GM21360 (cell line): ENCODE data around the gene ZNF74.
"Not testable (repeated sequence)": the region's sequence is repeated elsewhere in the genome, so short reads cannot be mapped to it uniquely, and the experiment has no call there.

Experiments
- ATAC-seq: cut with Tn5 transposase; IDR thresholded peaks from one replicate; pipeline ENCODE4 v1.9.1; 2021; ENCODE audit warnings: mild to moderate bottlenecking, moderate library complexity; ENCODE audit not compliant: unreplicated experiment

ZNF74 gene

DNA sequence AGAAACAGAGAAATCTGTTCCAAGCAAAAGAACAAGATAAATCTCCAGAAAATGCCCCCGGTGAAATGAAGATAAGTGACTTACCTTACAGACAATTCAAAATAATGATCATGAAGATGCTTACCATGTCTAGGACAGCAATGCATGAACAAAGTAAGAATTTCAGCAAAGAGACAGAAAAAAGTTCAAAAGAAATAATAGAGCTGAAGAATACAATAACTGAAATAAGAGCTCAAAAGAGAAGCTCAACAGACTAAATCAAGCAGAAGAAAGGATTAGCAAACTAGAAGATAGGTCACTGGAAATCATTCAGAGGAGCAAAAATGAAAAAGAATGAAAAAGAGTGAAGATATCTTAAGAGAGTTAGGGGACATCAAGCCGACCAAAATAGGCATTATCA lies 19.8 kb upstream of the ZNF74 start:
- ATAC-seq, result not testable (repeated sequence)

- not testable (repeated sequence) for ATAC-seq
Measured at GRCh38 chr22:20376281-20376680, 17.7 kb upstream of the ZNF74 start.

GRCh38 chr22:20376983-20377382 lies 17.0 kb upstream of the ZNF74 start:
- ATAC-seq, result not testable (repeated sequence)

DNA sequence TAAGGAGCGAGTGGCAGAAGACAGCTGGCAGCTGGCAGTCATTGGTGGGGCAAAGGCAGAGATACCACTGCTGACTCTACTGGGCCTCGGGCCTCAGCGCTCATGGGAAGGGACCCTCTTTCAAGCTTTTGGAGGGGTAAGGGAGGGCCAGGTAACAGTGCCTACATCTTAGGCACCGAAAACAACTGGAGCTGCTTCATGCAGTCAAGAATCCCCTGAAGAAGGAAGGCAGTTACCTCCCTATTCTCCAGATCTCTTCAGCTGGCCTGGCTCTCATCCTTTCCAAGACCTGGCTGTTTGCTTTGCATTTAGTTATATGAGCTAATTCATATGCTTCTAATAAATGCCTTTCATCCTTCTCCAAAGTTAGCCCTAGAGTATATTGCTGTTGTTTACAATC lies 15.8 kb upstream of the ZNF74 start:
- ATAC-seq, result no peak

DNA sequence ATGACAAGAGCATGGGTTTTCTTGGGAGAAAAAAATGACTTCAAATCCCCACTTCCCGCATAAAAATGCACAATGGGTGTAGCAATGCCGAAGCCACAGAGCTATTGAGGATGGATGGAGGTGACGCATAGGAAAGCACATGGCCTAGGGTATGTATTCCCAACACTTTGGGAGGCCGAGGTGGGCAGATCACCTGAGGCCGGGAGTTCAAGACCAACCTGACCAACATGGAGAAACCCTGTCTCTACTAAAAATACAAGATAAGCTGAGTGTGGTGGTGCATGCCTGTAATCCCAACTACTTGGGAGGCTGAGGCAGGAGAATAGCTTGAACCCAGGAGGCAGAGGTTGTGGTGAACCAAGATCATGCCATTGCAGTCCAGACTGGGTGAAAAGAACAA lies 15.3 kb upstream of the ZNF74 start:
- not testable (repeated sequence) for ATAC-seq

- ATAC-seq, result no peak
Measured at GRCh38 chr22:20380486-20380885, 13.5 kb upstream of the ZNF74 start.

GRCh38 chr22:20383538-20383937 lies 10.4 kb upstream of the ZNF74 start:
- no peak for ATAC-seq

GRCh38 chr22:20384171-20384570 lies 9.8 kb upstream of the ZNF74 start:
- no peak for ATAC-seq

DNA sequence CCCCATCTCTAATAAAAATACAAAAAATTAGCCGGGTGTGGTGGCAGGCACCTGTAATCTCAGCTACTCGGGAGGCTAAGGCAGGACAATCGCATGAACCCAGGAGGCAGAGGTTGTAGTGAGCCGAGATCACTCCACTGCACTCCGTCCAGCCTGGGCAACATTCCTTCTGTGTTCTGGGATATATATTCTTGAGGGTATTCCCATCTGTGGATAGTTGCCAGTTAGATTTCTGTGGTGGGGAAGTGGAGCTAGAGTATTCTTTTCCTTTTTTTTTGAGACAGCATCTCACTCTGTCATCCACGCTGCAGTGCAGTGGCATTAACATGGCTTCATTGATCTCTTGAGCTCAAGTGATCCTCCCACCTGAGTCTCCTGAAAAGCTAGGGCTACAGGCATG lies 9.1 kb upstream of the ZNF74 start:
- no peak for ATAC-seq

DNA sequence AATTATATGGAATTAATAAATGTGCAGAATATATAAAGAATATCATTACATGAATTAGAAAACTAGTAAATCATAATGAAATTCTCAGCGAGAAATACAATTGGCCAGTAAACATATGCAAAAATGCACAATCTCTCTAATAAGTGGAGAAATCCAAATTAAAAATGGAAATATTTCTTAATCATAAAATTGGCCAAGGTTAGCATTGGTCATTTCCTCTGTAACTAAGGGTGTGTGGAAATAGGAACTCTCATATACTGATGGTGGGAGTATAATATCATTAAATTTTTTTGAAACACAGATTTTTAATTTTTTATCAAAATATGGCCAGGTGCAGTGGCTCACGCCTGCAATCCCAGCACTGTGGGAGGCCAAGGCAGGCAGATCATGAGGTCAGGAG lies 7.6 kb upstream of the ZNF74 start:
- ATAC-seq, result no peak

DNA sequence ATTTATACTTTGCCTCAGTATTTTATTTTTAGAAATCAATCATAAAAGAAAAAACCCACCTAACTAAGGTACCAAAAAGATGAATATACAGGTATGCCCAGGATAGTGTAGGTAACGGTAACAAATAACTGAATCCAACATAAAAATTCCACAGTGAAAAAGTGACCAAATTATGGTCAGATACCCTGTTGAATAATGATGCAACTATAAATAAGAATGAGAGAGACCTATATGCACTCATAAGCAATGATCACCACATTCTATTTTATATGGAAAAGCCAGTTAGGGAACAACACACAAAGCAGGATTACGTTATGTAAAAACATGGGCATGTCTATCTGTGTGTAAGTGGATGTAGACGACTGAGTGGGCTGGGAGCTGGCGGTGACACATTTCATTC lies 7.0 kb upstream of the ZNF74 start:
- no peak for ATAC-seq

DNA sequence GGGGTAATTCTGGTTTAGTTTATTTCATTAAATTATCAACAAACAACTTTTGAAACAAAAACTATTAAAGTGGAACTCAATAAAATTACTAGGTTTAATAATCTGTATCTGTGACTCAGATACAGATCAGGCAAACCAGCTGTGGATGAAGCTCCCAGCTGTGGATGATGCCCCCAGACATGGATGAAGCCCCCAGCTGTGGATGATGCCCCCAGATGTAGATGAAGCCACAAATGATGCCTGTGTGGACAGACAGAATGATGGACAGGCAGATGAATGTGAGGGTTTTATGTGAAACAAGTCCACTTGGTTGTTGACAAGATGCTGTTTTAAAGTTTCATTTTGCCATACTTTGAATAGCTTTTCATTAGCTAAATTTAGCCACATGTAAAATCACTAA lies 5.8 kb upstream of the ZNF74 start:
- ATAC-seq, result no peak

DNA sequence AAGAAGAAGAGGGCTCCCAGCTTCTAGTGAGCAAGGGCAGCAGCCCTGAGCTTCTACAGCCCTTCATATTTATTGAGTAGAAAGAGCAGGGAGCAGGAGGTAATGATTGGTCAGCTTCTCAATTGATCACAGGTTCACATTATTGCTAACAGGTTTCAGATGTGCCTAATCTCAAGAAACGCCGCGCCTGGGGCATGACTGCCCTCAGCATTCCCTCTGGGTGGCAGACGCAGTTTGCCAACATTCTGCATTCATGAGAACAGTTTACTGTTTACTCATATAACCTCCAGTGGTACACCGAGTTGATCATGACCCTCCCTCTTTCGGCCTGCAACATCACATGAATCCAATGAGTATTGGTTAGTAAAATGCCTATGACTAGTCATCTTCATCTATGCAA lies 4.7 kb upstream of the ZNF74 start:
- no peak for ATAC-seq

DNA sequence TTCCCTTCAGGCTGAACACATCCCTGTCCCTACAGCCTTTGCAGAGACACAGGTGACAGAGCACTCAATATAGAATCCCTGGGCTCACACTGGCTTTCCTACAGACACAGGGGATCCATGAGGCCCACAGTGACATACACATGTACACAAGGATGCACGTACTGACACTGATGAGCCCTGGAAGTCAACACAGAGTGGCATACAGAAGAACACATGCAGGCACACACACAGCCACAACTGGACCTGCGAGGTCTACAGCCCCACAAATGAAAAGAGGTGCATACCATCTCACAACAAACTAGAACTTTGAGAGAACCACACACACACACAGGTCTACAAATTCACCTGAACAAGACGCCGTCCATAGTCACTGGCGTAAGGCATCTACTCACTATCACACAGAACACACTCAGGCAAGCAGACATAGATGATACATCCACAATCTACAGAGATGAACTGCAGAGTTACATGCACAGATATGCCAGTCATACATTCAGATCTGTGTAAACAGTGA lies 3.5 kb upstream of the ZNF74 start:
- no peak for ATAC-seq

GRCh38 chr22:20391222-20391621 lies 2.7 kb upstream of the ZNF74 start:
- no peak for ATAC-seq

DNA sequence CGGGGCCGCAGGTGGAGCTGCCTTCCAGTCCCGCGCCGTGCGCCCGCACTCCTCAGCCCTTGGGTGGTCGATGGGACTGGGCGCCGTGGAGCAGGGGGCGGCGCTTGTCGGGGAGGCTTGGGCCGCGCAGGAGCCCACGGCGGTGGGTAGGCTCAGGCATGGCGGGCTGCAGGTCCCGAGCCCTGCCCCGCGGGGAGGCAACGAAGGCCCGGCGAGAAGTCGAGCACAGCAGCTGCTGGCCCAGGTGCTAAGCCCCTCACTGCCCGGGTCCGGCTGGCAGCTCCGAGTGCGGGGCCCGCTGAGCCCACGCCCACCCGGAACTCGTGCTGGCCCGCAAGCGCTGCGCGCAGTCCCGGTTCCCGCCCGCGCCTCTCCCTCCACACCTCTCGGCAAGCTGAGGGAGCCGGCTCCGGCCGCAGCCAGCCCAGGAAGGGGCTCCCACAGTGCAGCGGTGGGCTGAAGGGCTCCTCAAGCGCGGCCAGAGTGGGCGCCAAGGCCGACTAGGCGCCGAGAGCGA lies 1.5 kb upstream of the ZNF74 start:
- ATAC-seq, result not testable (repeated sequence)

GRCh38 chr22:20392983-20393704 lies 807 bp upstream of the ZNF74 start:
- no peak for ATAC-seq

- no peak for ATAC-seq
Measured at GRCh38 chr22:20395181-20395906, 1.4 kb downstream of the ZNF74 start.

DNA sequence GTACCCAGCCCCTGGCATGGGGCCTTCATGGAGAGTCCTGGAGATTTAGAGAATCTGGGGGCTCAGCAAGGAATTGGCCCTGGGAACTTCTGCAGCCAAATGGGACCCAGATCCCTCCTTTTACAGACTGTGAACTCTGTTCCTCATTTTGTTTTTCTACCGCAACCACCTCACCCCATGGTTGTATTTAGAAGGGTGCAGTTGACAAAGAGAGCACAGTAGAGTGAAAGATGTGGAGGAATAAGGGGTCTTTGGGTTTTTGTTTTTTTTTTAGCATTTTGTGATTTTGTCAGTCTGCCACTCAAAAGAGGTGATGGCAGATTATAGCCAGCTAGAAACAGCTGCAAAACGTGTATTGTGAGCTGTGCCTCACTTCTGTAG lies 1.9 kb downstream of the ZNF74 start:
- ATAC-seq, result no peak

DNA sequence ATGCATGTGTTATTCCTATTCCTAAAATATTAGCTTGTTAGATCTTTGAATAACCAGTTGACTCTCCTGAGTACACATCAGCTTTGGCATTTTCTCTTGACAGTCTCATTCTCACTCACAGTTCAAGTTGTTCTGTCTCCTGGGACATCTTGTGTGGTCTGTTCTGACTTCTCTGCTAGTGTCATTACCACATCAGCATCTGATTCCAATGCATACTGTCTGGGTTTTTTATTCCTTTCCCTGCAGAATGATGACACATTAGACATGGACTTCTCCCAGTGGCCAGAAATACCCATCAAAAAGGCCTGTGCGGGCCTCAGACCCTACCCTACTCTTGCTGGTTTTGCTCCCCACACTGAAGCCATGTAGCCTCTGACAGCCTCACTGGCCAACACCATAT lies 2.7 kb downstream of the ZNF74 start:
- ATAC-seq, result no peak

GRCh38 chr22:20397498-20397897 lies 3.5 kb downstream of the ZNF74 start:
- no peak for ATAC-seq

GRCh38 chr22:20398420-20398819 lies 4.5 kb downstream of the ZNF74 start:
- no peak for ATAC-seq
